ENCODE data around the gene TSHZ2.

The TSHZ2 gene

GRCh38 chr20:53395188-53395923 is 423.2 kb downstream of the TSHZ2 start:
- no peak overlapping the region for H3K4me3 ChIP-seq (ENCODE audit: low read depth, low read length)
- DNase-seq (ENCODE audit: low read depth): no peak
- TF ChIP-seq CTCF (conservative IDR thresholded peaks at IDR 0.05; ENCODE audit: low read depth, low read length): no peak

GRCh38 chr20:53399083-53399482 is 426.9 kb downstream of the TSHZ2 start:
- TF ChIP-seq CTCF (conservative IDR thresholded peaks at IDR 0.05; ENCODE audit: low read depth, low read length): no peak
- DNase-seq (ENCODE audit: low read depth): no peak
- H3K4me3 ChIP-seq (ENCODE audit: low read depth, low read length): no peak overlapping the region

GRCh38 chr20:53399592-53400335 is 427.6 kb downstream of the TSHZ2 start:
- no peak for DNase-seq (ENCODE audit: low read depth)
- no peak overlapping the region for H3K4me3 ChIP-seq (ENCODE audit: low read depth, low read length)
- TF ChIP-seq CTCF (conservative IDR thresholded peaks at IDR 0.05; ENCODE audit: low read depth, low read length): no peak

GRCh38 chr20:53402233-53403005 is 430.3 kb downstream of the TSHZ2 start:
- no peak for TF ChIP-seq CTCF (conservative IDR thresholded peaks at IDR 0.05; ENCODE audit: low read depth, low read length)
- H3K4me3 ChIP-seq (ENCODE audit: low read depth, low read length): no peak overlapping the region
- no peak for DNase-seq (ENCODE audit: low read depth)

- H3K4me3 ChIP-seq (ENCODE audit: low read depth, low read length): no peak overlapping the region
- no peak for DNase-seq (ENCODE audit: low read depth)
- TF ChIP-seq CTCF (conservative IDR thresholded peaks at IDR 0.05; ENCODE audit: low read depth, low read length): no peak
These were observed 430.9 kb downstream of the TSHZ2 start for GRCh38 chr20:53403029-53403428.

- DNase-seq (ENCODE audit: low read depth): no peak
- TF ChIP-seq CTCF (conservative IDR thresholded peaks at IDR 0.05; ENCODE audit: low read depth, low read length): no peak
- H3K4me3 ChIP-seq (ENCODE audit: low read depth, low read length): no peak overlapping the region
These were observed 433.0 kb downstream of the TSHZ2 start for GRCh38 chr20:53405139-53405538.
